Upper lobe of left lung (tissue), 4 donors: ENCODE measurements around the gene CCBE1.

ENCODE experiments used
- POLR2A ChIP-seq, 4 donors: fragments of 450-650 bp; IDR thresholded peaks; one replicate each; pipeline ENCODE4 v1.5.1; 2016 to 2017; ENCODE audit warnings: antibody characterized with exemption in 4 of 4, mild to moderate bottlenecking in 2 of 4
- POLR2AphosphoS5 ChIP-seq, 2 donors: sonication (generic); formaldehyde crosslinking; IDR thresholded peaks; one replicate each; pipeline ENCODE4 v1.5.1; 2017; ENCODE audit warnings: antibody characterized with exemption in 2 of 2
- TF ChIP-seq, protein P1 (sequence below), 6 experiments: fragments of 450-650 bp in 4 of 6; fragments of 200-600 bp in 2 of 6; sonication (generic) in 2 of 6; IDR thresholded peaks; one replicate each; pipeline ENCODE4 v1.5.1; 2016 to 2019; ENCODE audit warnings: antibody characterized with exemption in 6 of 6

DNA sequence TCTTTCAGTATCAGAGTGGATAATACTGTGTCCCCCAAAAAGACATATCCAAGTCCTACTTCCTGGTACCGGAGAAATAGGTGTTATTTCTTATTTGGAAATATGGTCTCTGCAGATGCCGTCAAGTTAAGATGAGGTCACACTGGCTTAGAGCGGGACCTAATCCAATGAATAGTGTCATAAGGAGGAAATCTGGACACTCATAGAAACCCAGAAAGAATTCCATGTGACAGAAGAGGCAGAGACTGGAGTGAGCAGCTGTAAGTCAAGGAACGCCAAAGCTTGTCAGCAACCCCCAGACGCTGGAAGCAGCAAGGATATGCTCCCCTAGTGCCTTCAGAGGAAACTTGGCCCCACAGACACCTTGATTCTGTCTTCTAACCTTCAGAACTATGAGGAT is 69.8 kb downstream of the CCBE1 start:
- TF ChIP-seq, protein P1, sequence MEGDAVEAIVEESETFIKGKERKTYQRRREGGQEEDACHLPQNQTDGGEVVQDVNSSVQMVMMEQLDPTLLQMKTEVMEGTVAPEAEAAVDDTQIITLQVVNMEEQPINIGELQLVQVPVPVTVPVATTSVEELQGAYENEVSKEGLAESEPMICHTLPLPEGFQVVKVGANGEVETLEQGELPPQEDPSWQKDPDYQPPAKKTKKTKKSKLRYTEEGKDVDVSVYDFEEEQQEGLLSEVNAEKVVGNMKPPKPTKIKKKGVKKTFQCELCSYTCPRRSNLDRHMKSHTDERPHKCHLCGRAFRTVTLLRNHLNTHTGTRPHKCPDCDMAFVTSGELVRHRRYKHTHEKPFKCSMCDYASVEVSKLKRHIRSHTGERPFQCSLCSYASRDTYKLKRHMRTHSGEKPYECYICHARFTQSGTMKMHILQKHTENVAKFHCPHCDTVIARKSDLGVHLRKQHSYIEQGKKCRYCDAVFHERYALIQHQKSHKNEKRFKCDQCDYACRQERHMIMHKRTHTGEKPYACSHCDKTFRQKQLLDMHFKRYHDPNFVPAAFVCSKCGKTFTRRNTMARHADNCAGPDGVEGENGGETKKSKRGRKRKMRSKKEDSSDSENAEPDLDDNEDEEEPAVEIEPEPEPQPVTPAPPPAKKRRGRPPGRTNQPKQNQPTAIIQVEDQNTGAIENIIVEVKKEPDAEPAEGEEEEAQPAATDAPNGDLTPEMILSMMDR (IDR thresholded peaks at IDR 0.05): no peak
- TF ChIP-seq POLR2A (IDR thresholded peaks at IDR 0.05): no peak
- no peak for TF ChIP-seq POLR2AphosphoS5 (IDR thresholded peaks at IDR 0.05)
